ENCODE data around the gene CES5A. TPM values are rescaled to one million over a fixed set of nuclear protein-coding genes. Genes with fewer than 3 reads are reported as not detected.
"Not testable (repeated sequence)": the region's sequence is repeated elsewhere in the genome, so short reads cannot be mapped to it uniquely, and the experiment has no call there.

Gene CES5A
- total RNA-seq, 8 experiments from 2014 or later, result 0.05 to 0.47 (median 0.20) TPM; not detected in 3

DNA sequence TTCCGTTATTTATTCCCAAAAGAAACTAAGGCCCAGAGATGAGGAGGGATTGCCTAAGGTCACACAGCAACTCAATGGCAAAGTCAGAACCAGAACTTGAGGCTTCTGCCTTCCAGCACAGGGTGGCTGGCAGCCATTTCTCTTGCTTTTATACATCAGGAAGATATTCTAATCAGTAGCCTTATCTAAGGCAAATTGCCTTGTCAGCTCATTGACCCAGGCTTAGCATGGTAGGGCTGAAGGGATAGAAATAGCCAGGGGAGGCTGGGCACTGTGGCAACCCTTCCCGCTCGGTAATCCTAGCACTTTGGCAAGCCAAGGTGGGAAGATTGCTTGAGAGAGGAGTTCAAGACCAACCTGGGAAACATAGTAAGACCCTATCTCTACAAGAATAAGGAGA, 40.0 kb downstream of the CES5A start:
- in situ Hi-C loops (cut with MboI; ENCODE audit: low pct_unique_long_range_greater_than_20kb in 2 of 9, low sequenced_read_pairs in 9 of 9, unreplicated experiment in 9 of 9), result loop anchor here in 8 of 9 experiments (10.0 to 25.0 kb wide), 3 partner anchors 70 to 373 kb away; no protein-coding TSS in a partner anchor
- ATAC-seq (replicated peaks in 6 of 8), result not testable (repeated sequence)

DNA sequence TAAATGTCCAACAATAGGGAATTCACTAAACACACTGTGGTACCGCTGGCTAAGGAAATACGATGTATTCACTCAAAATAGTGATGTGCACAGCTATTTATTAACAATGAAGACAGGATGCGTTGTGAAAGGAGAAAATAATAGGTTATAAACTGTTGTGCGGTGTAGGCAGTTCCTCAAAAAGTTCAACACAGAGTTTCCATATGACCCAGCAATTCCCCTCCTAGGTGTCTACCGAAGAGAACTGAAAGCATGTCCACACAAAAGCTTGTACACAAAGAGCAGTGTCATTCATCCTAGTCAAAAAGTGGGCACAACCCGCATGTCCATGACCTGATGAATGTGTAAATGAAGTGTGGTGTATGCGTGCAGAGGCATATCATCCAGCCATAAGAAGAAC, 41.1 kb downstream of the CES5A start:
- Histone ChIP-seq H3K27ac (no peak overlapping the region), H3K4me1 (replicated peaks in 1 of 2) (no peaks in the 10 kb centered on the region), H3K4me3 (no peak overlapping the region)
- WGBS, 10 experiments, result 58 to 90% (median 65%) methylated on average over 1 to 6 of the region's 7 CpGs; no CpG with 5 or more reads in 4 of the 10 experiments
- in situ Hi-C loops (cut with MboI; ENCODE audit: low pct_unique_long_range_greater_than_20kb in 2 of 9, low sequenced_read_pairs in 9 of 9, unreplicated experiment in 9 of 9), result loop anchor here in 8 of 9 experiments (10.0 to 25.0 kb wide), 3 partner anchors 69 to 372 kb away; no protein-coding TSS in a partner anchor
- ATAC-seq (replicated peaks in 6 of 8), result no peak

More for the DNA sequence above, 40.0 kb downstream of the CES5A start:
- not testable (repeated sequence) for H3K27ac ChIP-seq; H3K4me1 ChIP-seq (replicated peaks in 1 of 2); H3K4me3 ChIP-seq
- 61 to 95% (median 83%) methylated on average over 1 to 3 of the region's 3 CpGs; no CpG with 5 or more reads in 3 of the 10 experiments for WGBS, 10 experiments

DNA sequence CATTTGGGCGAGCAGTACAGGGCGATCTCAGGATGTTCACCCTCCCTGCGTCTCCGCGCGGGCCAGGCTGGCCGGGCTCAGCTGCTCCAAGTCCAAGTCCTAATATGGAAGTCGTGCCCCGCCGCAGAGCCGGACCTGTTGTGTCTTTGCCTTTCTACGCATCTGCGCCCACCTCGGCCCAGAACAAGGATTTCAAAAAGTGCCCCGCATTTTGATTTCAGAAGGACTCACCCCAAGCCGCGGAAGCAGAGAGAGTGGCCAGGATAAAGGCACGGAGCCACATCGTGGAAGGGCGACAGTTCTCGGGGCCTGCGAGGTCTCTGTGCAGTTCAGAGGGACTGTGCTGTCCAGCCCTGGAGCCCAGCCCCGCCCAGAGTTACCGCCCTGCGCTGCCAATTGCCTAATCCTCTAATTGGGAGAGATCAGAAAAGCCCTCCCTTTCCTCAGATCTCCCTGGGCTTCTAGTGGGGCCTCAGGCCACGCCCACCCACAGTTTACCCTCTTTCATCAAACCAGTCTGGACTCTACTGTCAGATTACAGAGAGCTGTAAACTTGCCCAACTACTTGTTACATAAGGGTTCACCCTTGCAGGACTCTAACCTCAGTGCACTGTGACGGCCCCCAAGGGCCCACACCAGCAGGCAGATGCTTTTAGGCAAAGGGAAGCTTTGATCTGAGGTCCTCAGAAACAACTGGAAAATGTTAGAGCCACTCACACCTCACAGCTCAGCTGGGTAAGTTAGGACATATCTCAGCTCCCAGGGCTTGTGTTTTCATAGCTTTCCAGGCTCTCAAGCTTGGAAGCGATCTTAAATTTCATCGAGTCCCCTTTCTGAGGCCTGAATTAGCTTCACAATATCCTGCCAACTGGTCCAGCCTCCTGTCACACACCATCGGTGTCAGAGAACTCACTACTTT, 42.1 kb downstream of the CES5A start, which contains the start of gene CES1:
Gene CES1, minus strand, starts transcription at position 324 of the 919 bp plus-strand sequence. Its CDS starts 41 bp downstream, at position 283.
- WGBS, 10 experiments, result 0 to 80% (median 47%) methylated on average over 1 to 11 of the region's 30 CpGs; no CpG with 5 or more reads in 2 of the 10 experiments
- peak in 7 of 8 experiments; percentile 19 to 92 (median 66) for ATAC-seq (replicated peaks in 6 of 8)
- H3K4me3 ChIP-seq, result no peak within 1 kb of the TSS
- in situ Hi-C loops (cut with MboI; ENCODE audit: low pct_unique_long_range_greater_than_20kb in 2 of 9, low sequenced_read_pairs in 9 of 9, unreplicated experiment in 9 of 9), result loop anchor here in 8 of 9 experiments (10.0 to 25.0 kb wide), 3 partner anchors 68 to 371 kb away; no protein-coding TSS in a partner anchor
- H3K4me1 ChIP-seq (replicated peaks in 1 of 2), result no peaks in the 10 kb centered on the region
- H3K27ac ChIP-seq, result no peak within 1 kb of the TSS

DNA sequence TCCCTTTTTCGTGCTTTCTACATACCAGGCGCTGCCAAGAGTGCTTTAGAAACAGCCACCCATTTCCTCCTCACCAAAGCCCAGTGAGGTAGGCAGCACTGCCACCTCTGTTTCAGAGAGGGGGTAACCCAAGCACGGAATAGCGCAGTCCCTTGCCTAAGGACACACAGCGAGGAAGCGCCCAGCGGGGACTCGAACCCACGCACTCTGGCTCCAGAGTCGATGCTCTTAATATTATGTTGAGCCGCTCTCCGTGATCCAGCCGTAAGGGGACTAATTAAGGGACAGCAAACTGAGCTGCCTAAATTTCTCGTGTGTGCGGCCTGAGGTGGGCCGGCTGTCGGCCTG, 42.8 kb downstream of the CES5A start:
- no peak overlapping the region for H3K27ac ChIP-seq
- no peak overlapping the region for H3K4me3 ChIP-seq
- no peak for ATAC-seq (replicated peaks in 6 of 8)
- no peaks in the 10 kb centered on the region for H3K4me1 ChIP-seq (replicated peaks in 1 of 2)
- WGBS, 10 experiments, result 16 to 92% (median 73%) methylated on average over 1 to 10 of the region's 17 CpGs; no CpG with 5 or more reads in 6 of the 10 experiments
- in situ Hi-C loops (cut with MboI; ENCODE audit: low pct_unique_long_range_greater_than_20kb in 2 of 9, low sequenced_read_pairs in 9 of 9, unreplicated experiment in 9 of 9), result loop anchor here in 8 of 9 experiments (10.0 to 25.0 kb wide), 3 partner anchors 68 to 370 kb away; no protein-coding TSS in a partner anchor

DNA sequence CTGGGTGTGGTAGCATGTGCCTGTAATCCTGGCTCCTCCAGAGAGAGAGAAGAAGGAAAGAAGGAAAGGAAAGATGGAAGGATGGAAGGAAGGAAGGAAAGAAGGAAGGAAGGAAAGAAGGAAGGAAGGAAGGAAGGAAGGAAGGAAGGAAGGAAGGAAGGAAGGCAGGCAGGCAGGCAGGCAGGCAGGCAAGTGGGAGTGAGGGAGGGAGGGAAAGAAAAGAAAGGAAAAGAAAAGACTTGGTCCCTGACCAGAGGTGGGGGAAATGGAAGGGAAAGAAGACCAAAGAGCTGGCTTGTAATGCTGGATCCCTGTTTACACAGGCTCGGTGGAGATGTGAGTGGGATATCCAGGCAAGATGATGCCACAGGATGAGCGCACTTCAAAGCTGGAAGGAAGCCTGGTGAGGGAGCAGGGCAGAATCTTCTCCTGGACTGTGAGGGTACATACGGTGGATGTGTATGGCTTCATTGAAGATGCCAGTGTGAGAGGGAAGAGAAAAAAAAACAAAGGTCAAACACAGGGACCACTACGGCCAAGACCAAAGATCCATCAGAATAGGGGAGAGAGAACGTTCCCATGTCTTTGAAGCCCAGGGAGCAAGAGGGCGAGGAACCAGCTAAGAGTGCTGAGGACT, 44.4 kb downstream of the CES5A start:
- 17 to 83% (median 80%) methylated on average over 1 to 5 of the region's 6 CpGs; no CpG with 5 or more reads in 5 of the 10 experiments for WGBS, 10 experiments
- no peak for ATAC-seq (replicated peaks in 6 of 8)
- no peak overlapping the region for H3K27ac ChIP-seq
- H3K4me1 ChIP-seq (replicated peaks in 1 of 2), result no peaks in the 10 kb centered on the region
- in situ Hi-C loops (cut with MboI; ENCODE audit: low pct_unique_long_range_greater_than_20kb in 2 of 9, low sequenced_read_pairs in 9 of 9, unreplicated experiment in 9 of 9), result loop anchor here in 8 of 9 experiments (10.0 to 25.0 kb wide), 3 partner anchors 66 to 368 kb away; no protein-coding TSS in a partner anchor
- no peak overlapping the region for H3K4me3 ChIP-seq

DNA sequence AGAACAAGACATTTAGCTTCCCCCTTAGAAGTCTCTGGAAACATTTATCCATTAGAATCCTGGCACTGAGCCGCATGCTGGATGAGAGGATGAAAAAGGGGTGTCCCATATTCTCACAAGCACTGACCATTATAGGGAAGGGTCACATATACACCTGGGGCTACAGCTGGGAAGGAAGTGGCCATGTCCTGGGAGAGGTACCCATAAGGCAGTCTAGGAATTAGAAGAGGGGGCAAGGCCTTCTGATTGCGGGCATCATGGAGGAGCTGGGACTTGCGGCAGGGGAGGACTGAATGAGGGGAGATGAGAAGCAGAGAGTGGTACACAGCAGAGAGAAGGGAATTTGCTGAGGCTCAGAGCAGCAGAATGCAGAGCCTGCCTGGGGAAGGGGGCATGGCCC, 45.9 kb downstream of the CES5A start:
- 60 to 93% (median 89%) methylated on average over 1 to 3 of the region's 3 CpGs; no CpG with 5 or more reads in 6 of the 10 experiments for WGBS, 10 experiments
- not testable (repeated sequence) for H3K4me3 ChIP-seq; H3K27ac ChIP-seq; ATAC-seq (replicated peaks in 6 of 8); H3K4me1 ChIP-seq (replicated peaks in 1 of 2)
- in situ Hi-C loops (cut with MboI; ENCODE audit: low pct_unique_long_range_greater_than_20kb in 2 of 9, low sequenced_read_pairs in 9 of 9, unreplicated experiment in 9 of 9), result loop anchor here in 8 of 9 experiments (25.0 kb wide), 2 partner anchors 117 to 367 kb away; no protein-coding TSS in a partner anchor

DNA sequence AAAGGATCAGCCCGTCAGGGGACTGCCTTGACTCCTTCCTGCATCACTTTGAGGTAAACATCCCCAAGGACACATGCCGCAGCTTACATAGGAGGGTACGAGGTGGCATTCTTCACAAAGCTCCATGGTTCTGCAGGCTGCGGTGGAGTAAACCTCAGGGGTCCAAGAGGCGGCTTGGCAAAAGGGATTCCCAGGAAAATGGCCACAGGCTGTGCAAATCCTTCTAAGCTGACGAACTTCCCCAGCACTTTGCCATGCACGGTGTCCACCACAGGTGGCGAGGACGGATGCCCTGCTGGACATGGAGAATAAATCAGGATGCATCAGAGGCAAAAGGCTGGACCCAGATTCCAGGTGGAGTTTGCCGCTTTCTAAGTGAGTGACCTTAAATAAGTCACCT, 46.5 kb downstream of the CES5A start:
- no peak overlapping the region for H3K27ac ChIP-seq
- 26 to 97% (median 60%) methylated on average over 2 to 6 of the region's 10 CpGs; no CpG with 5 or more reads in 3 of the 10 experiments for WGBS, 10 experiments
- ATAC-seq (replicated peaks in 6 of 8), result no peak
- H3K4me1 ChIP-seq (replicated peaks in 1 of 2), result no peaks in the 10 kb centered on the region
- in situ Hi-C loops (cut with MboI; ENCODE audit: low pct_unique_long_range_greater_than_20kb in 2 of 9, low sequenced_read_pairs in 9 of 9, unreplicated experiment in 9 of 9), result loop anchor here in 8 of 9 experiments (25.0 kb wide), 2 partner anchors 116 to 366 kb away; no protein-coding TSS in a partner anchor
- H3K4me3 ChIP-seq, result no peak overlapping the region

DNA sequence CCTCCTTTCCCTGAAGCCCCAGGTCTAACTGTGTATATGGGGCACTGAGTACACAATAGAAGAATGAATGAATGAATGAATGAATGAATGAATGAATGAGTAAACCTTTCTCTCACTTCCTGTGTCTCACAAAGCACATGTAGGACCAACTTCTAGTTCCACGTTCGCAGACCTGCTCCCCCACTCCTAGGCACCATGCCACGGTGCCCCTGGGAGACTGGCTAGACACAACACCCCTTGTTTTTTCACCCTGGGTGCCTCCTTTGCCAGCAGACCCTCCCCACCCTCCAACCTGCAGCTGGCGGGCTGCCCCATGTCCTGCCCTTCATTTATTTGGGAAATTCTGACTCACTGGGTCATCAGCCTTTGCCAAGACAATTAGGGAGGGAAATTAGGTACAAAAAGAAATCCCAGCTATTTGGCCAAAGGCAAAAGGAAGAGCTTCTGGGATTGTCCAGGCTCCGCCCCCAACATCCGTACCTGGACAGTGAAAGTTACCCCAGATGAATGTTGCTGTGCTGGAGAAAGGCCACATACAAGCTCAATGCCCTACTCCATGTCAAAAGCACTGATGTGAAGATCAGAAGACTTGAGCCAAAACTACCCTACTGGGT, 50.0 kb downstream of the CES5A start:
- Histone ChIP-seq H3K4me1 (replicated peaks in 1 of 2) (no peaks in the 10 kb centered on the region), H3K27ac (no peak overlapping the region), H3K4me3 (no peak overlapping the region)
- in situ Hi-C loops (cut with MboI; ENCODE audit: low pct_unique_long_range_greater_than_20kb in 2 of 9, low sequenced_read_pairs in 9 of 9, unreplicated experiment in 9 of 9), result loop anchor here in 8 of 9 experiments (25.0 kb wide), 2 partner anchors 113 to 363 kb away; no protein-coding TSS in a partner anchor
- 67 to 82% (median 81%) methylated on average over 2 to 6 of the region's 6 CpGs; no CpG with 5 or more reads in 7 of the 10 experiments for WGBS, 10 experiments
- no peak for ATAC-seq (replicated peaks in 6 of 8)

DNA sequence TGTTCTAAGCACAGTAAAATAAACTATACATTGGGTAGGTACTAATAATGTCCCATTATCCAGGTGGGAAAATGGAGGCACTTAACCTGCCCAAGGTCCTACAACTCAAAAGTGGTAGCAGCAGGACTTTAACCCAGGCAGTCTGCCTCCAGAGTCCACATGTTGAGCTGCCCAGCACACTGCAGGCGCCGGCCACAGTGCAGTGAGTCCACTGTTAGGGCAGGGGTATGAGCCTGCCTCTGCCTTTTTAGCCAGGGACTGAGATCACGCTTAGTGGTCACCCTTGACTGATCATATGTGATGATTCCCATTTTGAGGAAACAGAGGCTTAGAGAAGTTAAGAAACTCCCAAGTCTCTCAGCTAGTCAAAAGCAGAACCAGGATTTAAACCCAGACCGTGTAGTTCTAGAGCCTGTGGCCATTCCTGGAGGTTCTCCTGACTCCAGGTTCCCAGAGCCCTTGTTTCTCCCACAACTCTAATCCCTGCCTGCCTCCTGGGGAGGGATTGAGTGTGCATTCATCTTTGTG, 50.6 kb downstream of the CES5A start:
- in situ Hi-C loops (cut with MboI; ENCODE audit: low pct_unique_long_range_greater_than_20kb in 2 of 9, low sequenced_read_pairs in 9 of 9, unreplicated experiment in 9 of 9), result no loop called here
- no peak for ATAC-seq (replicated peaks in 6 of 8)
- 45 to 81% (median 73%) methylated on average over 1 to 4 of the region's 4 CpGs; no CpG with 5 or more reads in 5 of the 10 experiments for WGBS, 10 experiments
- Histone ChIP-seq H3K4me1 (replicated peaks in 1 of 2) (no peaks in the 10 kb centered on the region), H3K4me3 (no peak overlapping the region), H3K27ac (no peak overlapping the region)

DNA sequence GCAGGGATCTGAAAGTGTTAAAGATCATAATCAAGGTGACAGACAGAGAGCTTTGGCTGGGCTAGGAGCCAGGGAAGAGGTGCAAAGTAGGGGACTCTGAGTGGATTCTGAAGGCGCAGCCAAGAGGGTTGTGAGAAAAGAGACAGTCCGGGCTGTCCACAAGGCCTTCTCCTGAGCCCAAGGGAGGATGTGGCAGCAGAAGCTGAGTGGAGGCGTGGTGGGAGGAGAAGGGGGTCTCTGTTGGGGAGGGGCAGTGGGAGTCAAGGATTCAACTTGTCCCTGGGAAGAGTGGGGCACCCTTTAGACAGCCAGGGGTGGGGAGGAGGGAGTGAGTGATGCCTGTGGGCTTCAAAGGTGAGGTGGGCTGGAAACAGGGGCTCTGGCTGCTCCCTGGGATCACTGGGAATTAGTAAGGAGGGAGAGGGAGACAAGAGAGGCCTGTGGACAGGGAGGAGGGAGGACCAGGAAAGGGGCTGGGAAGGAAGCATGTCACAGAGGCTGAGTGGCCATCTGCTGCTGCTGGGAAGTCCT, 52.8 kb downstream of the CES5A start:
- no CpG with 5 or more reads among the region's 3 CpGs for WGBS, 10 experiments
- H3K4me3 ChIP-seq, result no peak overlapping the region

DNA sequence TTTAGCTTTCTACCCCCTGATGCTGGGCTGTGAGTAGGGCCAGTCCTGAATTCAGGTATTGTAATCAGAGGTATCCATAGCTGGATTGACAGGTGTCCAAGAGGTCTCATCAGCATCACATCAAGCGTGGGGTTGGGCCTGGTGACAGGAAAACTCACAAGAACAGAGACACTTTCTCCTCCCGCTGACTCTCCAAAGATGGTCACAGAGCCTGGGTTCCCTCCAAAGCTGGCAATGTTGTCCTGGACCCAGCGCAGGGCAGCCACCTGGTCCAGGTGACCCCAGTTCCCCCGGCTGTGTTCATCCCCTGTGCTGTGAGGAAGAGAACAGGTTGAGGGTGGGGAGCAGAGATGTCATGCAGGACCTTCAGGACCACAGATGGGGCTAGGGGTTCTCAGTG, 54.0 kb downstream of the CES5A start:
- Histone ChIP-seq H3K27ac (no peak overlapping the region), H3K4me1 (replicated peaks in 1 of 2) (no peaks in the 10 kb centered on the region), H3K4me3 (no peak overlapping the region)
- in situ Hi-C loops (cut with MboI; ENCODE audit: low pct_unique_long_range_greater_than_20kb in 2 of 9, low sequenced_read_pairs in 9 of 9, unreplicated experiment in 9 of 9), result no loop called here
- ATAC-seq (replicated peaks in 6 of 8), result no peak
- 45 to 86% (median 83%) methylated on average over 1 to 3 of the region's 4 CpGs; no CpG with 5 or more reads in 5 of the 10 experiments for WGBS, 10 experiments

More for the DNA sequence above, 52.8 kb downstream of the CES5A start:
- H3K27ac ChIP-seq, result no peak overlapping the region
- H3K4me1 ChIP-seq (replicated peaks in 1 of 2), result no peaks in the 10 kb centered on the region
- in situ Hi-C loops (cut with MboI; ENCODE audit: low pct_unique_long_range_greater_than_20kb in 2 of 9, low sequenced_read_pairs in 9 of 9, unreplicated experiment in 9 of 9), result no loop called here
- ATAC-seq (replicated peaks in 6 of 8), result no peak

DNA sequence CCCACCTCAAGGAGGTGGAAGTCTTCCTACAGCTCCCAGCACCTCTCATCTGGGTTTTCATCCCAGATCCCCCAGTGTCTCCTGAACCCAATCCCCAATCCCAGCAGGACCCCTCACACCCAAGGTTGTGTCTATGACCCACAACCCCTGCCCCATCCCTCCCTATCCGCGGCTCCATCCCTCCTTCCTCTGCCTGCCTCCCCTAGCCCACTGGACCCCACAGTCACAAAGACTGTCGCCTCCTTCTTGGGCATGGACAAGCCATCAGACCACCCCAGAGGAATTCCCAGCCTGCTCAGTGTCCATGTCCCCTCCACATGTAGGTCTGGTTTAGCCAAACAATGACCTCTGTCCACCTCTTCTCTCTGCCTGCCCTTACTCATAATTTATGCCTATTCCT, 54.6 kb downstream of the CES5A start:
- H3K4me3 ChIP-seq, result no peak overlapping the region
- no peaks in the 10 kb centered on the region for H3K4me1 ChIP-seq (replicated peaks in 1 of 2)
- ATAC-seq (replicated peaks in 6 of 8), result no peak
- in situ Hi-C loops (cut with MboI; ENCODE audit: low pct_unique_long_range_greater_than_20kb in 2 of 9, low sequenced_read_pairs in 9 of 9, unreplicated experiment in 9 of 9), result no loop called here
- 57% methylated on average over 1 of the region's 3 CpGs; no CpG with 5 or more reads in 9 of the 10 experiments for WGBS, 10 experiments
- no peak overlapping the region for H3K27ac ChIP-seq

All from motor neuron (in vitro differentiated cells).